Breast epithelium (tissue), 4 donors: ENCODE data around the gene CENPA. TPM values are rescaled to one million over a fixed set of nuclear protein-coding genes. Genes with fewer than 3 reads are reported as not detected.
A peak's percentile ranks its signal among the peaks of the same experiment; 100 is the strongest.
"Not testable (repeated sequence)": the region's sequence is repeated elsewhere in the genome, so short reads cannot be mapped to it uniquely, and the experiment has no call there.

Experiments
- DNase-seq, 2 donors: peaks; one replicate each; pipeline ENCODE4 v3.0.0-alpha.2; 2019; ENCODE audit warnings: low spot score in 2 of 2
- H3K27ac ChIP-seq, 2 donors: fragments of 200-600 bp; sonication (generic) in 1 of 2; one replicate each; pipeline ENCODE4 v1.5.1; 2016 to 2019; ENCODE audit warnings: mild to moderate bottlenecking in 1 of 2
- H3K27me3 ChIP-seq, 2 donors: fragments of 200-600 bp; sonication (generic) in 1 of 2; one replicate each; pipeline versions ENCODE4 v1.5.1 to v1.6.0; 2017 to 2019; ENCODE audit warnings: control low read depth in 1 of 2, mild to moderate bottlenecking in 1 of 2
- H3K36me3 ChIP-seq: fragments of 200-600 bp; one replicate; pipeline ENCODE4 v1.5.1; 2019
- H3K4me1 ChIP-seq, 2 donors: fragments of 200-600 bp; sonication (generic); one replicate each; pipeline ENCODE4 v1.5.1; 2016 to 2019; ENCODE audit warnings: control low read depth in 1 of 2
- H3K4me3 ChIP-seq, 3 donors: fragments of 200-600 bp; sonication (generic); 1 replicate in 2 of 3; 2 replicates in 1 of 3; pipeline ENCODE4 v1.5.1; 2016 to 2019; ENCODE audit warnings: mild to moderate bottlenecking in 3 of 3, moderate library complexity in 2 of 3
- H3K9me3 ChIP-seq, 2 donors: fragments of 200-600 bp; sonication (generic) in 1 of 2; one replicate each; pipeline ENCODE4 v1.5.1; 2016 to 2019; ENCODE audit warnings: control low read depth in 1 of 2
- POLR2A ChIP-seq: fragments of 450-650 bp; IDR thresholded peaks from one replicate; pipeline ENCODE4 v1.6.1; 2016; ENCODE audit warnings: antibody characterized with exemption, mild to moderate bottlenecking, moderate library complexity
- POLR2AphosphoS5 ChIP-seq, 3 donors: sonication (generic); formaldehyde crosslinking; IDR thresholded peaks; one replicate each; pipeline ENCODE4 v1.6.1; 2017; ENCODE audit warnings: antibody characterized with exemption in 3 of 3
- intact Hi-C: fragments of 100-400 bp; cut with DNase I; formaldehyde crosslinking; loops from one replicate; pipeline ENCODE4 v1.15.1; 2023; ENCODE audit warnings: low total_unique reads
- total RNA-seq, 3 donors: library from RNA; depleted of rRNA; stranded (reverse); fragments of >200 nt; gene quantifications; one replicate each; pipeline ENCODE4 v1.1.0, GENCODE V29; 2016
- TF ChIP-seq, protein P1 (sequence below), 3 donors: fragments of 450-650 bp; IDR thresholded peaks; one replicate each; pipeline ENCODE4 v1.5.1; 2016 to 2017; ENCODE audit warnings: antibody characterized with exemption in 3 of 3, mild to moderate bottlenecking in 3 of 3, moderate library complexity in 3 of 3

CENPA gene
- total RNA-seq, 3 donors from 2014 or later = 0.64 TPM; not detected in 2

DNA sequence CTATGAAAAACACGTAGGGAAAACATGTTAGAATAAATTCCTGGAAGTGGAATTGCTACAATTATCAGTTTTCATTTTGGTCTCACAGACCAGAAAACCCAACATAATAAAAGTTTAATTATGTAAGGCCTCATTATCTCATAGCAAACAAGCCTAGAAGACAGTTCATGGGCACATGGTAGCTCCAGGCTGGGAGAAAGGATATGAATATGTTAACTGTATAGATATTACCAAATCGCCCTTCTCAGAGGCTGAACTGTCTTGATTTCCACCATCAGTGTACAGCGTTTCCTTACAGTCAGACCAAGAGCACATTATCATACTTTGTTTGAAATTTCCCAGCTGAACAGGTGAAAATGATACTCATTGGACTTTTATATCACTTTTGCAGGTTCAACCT, 38.9 kb upstream of the CENPA start:
- TF ChIP-seq POLR2A (no peak), POLR2AphosphoS5 (IDR thresholded peaks at IDR 0.05) (no peak)
- TF ChIP-seq, protein P1, sequence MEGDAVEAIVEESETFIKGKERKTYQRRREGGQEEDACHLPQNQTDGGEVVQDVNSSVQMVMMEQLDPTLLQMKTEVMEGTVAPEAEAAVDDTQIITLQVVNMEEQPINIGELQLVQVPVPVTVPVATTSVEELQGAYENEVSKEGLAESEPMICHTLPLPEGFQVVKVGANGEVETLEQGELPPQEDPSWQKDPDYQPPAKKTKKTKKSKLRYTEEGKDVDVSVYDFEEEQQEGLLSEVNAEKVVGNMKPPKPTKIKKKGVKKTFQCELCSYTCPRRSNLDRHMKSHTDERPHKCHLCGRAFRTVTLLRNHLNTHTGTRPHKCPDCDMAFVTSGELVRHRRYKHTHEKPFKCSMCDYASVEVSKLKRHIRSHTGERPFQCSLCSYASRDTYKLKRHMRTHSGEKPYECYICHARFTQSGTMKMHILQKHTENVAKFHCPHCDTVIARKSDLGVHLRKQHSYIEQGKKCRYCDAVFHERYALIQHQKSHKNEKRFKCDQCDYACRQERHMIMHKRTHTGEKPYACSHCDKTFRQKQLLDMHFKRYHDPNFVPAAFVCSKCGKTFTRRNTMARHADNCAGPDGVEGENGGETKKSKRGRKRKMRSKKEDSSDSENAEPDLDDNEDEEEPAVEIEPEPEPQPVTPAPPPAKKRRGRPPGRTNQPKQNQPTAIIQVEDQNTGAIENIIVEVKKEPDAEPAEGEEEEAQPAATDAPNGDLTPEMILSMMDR (IDR thresholded peaks at IDR 0.05) = no peak
- Histone ChIP-seq H3K36me3 (no peaks in the 10 kb centered on the region), H3K27ac (no peak overlapping the region), H3K4me1 (no peaks in the 10 kb centered on the region), H3K9me3 (no peaks in the 10 kb centered on the region), H3K4me3 (no peak overlapping the region), H3K27me3 (no peaks in the 10 kb centered on the region)
- no peak for DNase-seq
- intact Hi-C loops = no loop called here

GRCh38 chr2:26749787-26750420, 36.0 kb upstream of the CENPA start:
- H3K4me1 ChIP-seq, H3K4me3 ChIP-seq, intact Hi-C loops, DNase-seq, H3K9me3 ChIP-seq, H3K27ac ChIP-seq, H3K27me3 ChIP-seq, H3K36me3 ChIP-seq: not testable (repeated sequence)

DNA sequence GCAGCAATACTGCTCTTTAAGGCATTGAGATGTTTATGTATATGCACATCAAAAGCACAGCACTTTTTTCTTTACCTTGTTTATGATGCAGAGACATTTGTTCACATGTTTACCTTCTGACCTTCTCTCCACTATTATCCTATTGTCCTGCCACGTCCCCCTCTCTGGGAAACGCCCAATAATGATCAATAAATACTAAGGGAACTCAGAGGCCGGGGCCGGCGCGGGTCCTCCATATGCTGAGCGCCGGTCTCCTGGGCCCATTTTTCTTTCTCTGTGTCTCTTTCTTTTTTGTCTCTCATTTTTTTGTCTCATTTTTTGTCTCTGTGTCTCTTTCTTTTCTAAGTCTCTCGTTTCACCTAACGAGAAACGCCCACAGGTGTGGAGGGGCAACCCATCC, 35.4 kb upstream of the CENPA start:
- H3K9me3 ChIP-seq, intact Hi-C loops, H3K27me3 ChIP-seq: not testable (repeated sequence)

GRCh38 chr2:26752656-26753055, 33.2 kb upstream of the CENPA start:
- Histone ChIP-seq H3K9me3 (no peaks in the 10 kb centered on the region), H3K27ac (no peak overlapping the region), H3K27me3 (no peaks in the 10 kb centered on the region), H3K36me3 (no peaks in the 10 kb centered on the region), H3K4me1 (no peaks in the 10 kb centered on the region), H3K4me3 (no peak overlapping the region)
- no peak for TF ChIP-seq POLR2A
- TF ChIP-seq, protein P1 (IDR thresholded peaks at IDR 0.05) = no peak
- TF ChIP-seq POLR2AphosphoS5 (IDR thresholded peaks at IDR 0.05) = no peak
- intact Hi-C loops = no loop called here
- DNase-seq = no peak

More for the DNA sequence above, 35.4 kb upstream of the CENPA start:
- H3K27ac ChIP-seq, DNase-seq, H3K4me3 ChIP-seq, H3K36me3 ChIP-seq, H3K4me1 ChIP-seq: not testable (repeated sequence)

DNA sequence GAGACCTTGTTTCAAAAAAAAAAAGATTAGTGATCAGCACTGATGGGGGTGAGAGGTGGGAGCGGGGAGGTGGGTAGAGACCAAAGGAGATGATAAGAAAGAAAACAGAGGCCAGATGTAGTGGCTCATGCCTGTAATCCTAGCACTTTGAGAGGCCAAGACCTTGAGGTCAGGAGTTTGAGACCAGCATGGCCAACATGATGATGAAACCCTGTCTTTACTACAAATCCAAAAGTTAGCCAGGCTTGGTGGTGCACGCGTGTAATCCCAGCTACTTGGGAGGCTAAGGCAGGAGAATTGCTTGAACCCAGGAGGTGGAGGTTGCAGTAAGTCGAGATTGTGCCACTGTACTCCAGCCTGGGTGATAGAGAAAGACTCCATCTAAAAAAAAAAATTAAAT, 31.3 kb upstream of the CENPA start:
- Histone ChIP-seq H3K27ac (no peak overlapping the region), H3K36me3 (no peaks in the 10 kb centered on the region), H3K4me1 (peaks cover 0 to 5% of the 10 kb centered on the region in 2 donors), H3K4me3 (no peak overlapping the region), H3K9me3 (no peaks in the 10 kb centered on the region), H3K27me3 (no peaks in the 10 kb centered on the region)
- no peak for TF ChIP-seq POLR2A
- TF ChIP-seq POLR2AphosphoS5 (IDR thresholded peaks at IDR 0.05) = no peak
- TF ChIP-seq, protein P1 (IDR thresholded peaks at IDR 0.05) = no peak
- intact Hi-C loops = no loop called here
- no peak for DNase-seq

DNA sequence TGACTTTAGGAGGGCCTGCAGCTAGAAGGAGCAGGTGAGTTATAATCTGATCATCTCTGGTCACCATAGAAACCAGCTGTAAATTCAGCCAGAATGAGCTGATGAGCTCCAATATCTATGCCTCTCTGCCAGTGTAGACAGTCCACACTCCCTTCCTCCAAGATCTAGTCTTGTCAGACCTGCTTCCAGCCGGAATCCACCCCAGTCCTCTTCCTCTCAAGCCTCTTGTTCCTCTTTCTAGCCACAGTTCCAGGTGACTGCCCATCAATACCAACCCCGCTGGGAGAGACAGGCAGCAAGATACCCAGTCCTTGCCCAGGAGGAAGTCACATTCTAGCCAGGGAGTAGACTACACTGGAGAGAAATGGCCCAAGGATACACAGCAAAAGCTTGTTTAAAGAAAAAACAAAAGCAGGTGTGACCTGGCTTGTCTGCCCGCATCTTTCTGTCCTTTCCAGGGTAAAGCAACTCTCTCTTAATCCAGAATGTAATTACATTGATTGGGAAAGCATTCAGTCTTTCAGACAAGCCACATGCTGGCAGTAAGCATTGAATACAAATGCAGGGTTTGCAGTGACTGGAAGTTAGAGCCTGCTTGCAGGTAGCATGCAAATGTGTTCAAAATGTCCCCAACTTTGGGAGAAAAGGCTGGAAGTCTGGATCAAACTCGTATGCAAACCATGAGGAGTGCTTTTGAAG, 30.7 kb upstream of the CENPA start:
- H3K36me3 ChIP-seq = no peaks in the 10 kb centered on the region
- intact Hi-C loops = no loop called here
- peak overlapping the region in 1 of 2 donors; percentile 40 for H3K27ac ChIP-seq
- H3K4me1 ChIP-seq = peaks cover 0 to 5% of the 10 kb centered on the region in 2 donors
- H3K9me3 ChIP-seq = no peaks in the 10 kb centered on the region
- DNase-seq = no peak
- no peak for TF ChIP-seq POLR2A
- TF ChIP-seq, protein P1 (IDR thresholded peaks at IDR 0.05) = no peak
- TF ChIP-seq POLR2AphosphoS5 (IDR thresholded peaks at IDR 0.05) = no peak
- H3K27me3 ChIP-seq = no peaks in the 10 kb centered on the region
- no peak overlapping the region for H3K4me3 ChIP-seq
